GM19324 (cell line): ENCODE data around the gene TIMM9.
A peak's percentile ranks its signal among the peaks of the same experiment; 100 is the strongest.
"Not testable (repeated sequence)": the region's sequence is repeated elsewhere in the genome, so short reads cannot be mapped to it uniquely, and the experiment has no call there.

ENCODE experiments used
- ATAC-seq: cut with Tn5 transposase; IDR thresholded peaks from one replicate; pipeline ENCODE4 v1.9.1; 2021; ENCODE audit warnings: mild to moderate bottlenecking, moderate library complexity; ENCODE audit not compliant: unreplicated experiment, low FRiP score

TIMM9 gene

GRCh38 chr14:58398895-58399294, 28.4 kb downstream of the TIMM9 start:
- ATAC-seq, result no peak

GRCh38 chr14:58398495-58398894, 28.8 kb downstream of the TIMM9 start:
- ATAC-seq, result no peak

GRCh38 chr14:58397156-58397555, 30.2 kb downstream of the TIMM9 start:
- no peak for ATAC-seq

GRCh38 chr14:58395812-58396788, 31.2 kb downstream of the TIMM9 start, which contains the start of gene TOMM20L:
Gene TOMM20L (plus strand): TSS chr14:58395930. CDS start chr14:58395958, 28 bp downstream.
- ATAC-seq, result peak; percentile 94

- no peak for ATAC-seq
Measured at GRCh38 chr14:58395562-58395811, 31.8 kb downstream of the TIMM9 start.

GRCh38 chr14:58390830-58391229, 36.5 kb downstream of the TIMM9 start:
- no peak for ATAC-seq

- ATAC-seq, result no peak
Measured at GRCh38 chr14:58376791-58377190, 50.5 kb downstream of the TIMM9 start.

GRCh38 chr14:58368956-58369355, 58.4 kb downstream of the TIMM9 start:
- ATAC-seq, result no peak

GRCh38 chr14:58367296-58367695, 60.0 kb downstream of the TIMM9 start:
- no peak for ATAC-seq

GRCh38 chr14:58364316-58364715, 63.0 kb downstream of the TIMM9 start:
- no peak for ATAC-seq

GRCh38 chr14:58362798-58363412, 64.4 kb downstream of the TIMM9 start:
- no peak for ATAC-seq

- ATAC-seq, result not testable (repeated sequence)
Measured at GRCh38 chr14:58362272-58362671, 65.1 kb downstream of the TIMM9 start.
